Breast epithelium (tissue), 4 donors: ENCODE data around the gene TMPRSS13. TPM values are rescaled to one million over a fixed set of nuclear protein-coding genes. Genes with fewer than 3 reads are reported as not detected.

ENCODE experiments used
- DNase-seq, 2 donors: peaks; one replicate each; pipeline ENCODE4 v3.0.0-alpha.2; 2019; ENCODE audit warnings: low spot score in 2 of 2
- H3K27ac ChIP-seq, 2 donors: fragments of 200-600 bp; sonication (generic) in 1 of 2; one replicate each; pipeline ENCODE4 v1.5.1; 2016 to 2019; ENCODE audit warnings: mild to moderate bottlenecking in 1 of 2
- H3K27me3 ChIP-seq, 2 donors: fragments of 200-600 bp; sonication (generic) in 1 of 2; one replicate each; pipeline versions ENCODE4 v1.5.1 to v1.6.0; 2017 to 2019; ENCODE audit warnings: control low read depth in 1 of 2, mild to moderate bottlenecking in 1 of 2
- H3K36me3 ChIP-seq: fragments of 200-600 bp; one replicate; pipeline ENCODE4 v1.5.1; 2019
- H3K4me1 ChIP-seq, 2 donors: fragments of 200-600 bp; sonication (generic); one replicate each; pipeline ENCODE4 v1.5.1; 2016 to 2019; ENCODE audit warnings: control low read depth in 1 of 2
- H3K4me3 ChIP-seq, 3 donors: fragments of 200-600 bp; sonication (generic); 1 replicate in 2 of 3; 2 replicates in 1 of 3; pipeline ENCODE4 v1.5.1; 2016 to 2019; ENCODE audit warnings: mild to moderate bottlenecking in 3 of 3, moderate library complexity in 2 of 3
- H3K9me3 ChIP-seq, 2 donors: fragments of 200-600 bp; sonication (generic) in 1 of 2; one replicate each; pipeline ENCODE4 v1.5.1; 2016 to 2019; ENCODE audit warnings: control low read depth in 1 of 2
- CTCF ChIP-seq, 3 donors: fragments of 450-650 bp; IDR thresholded peaks; one replicate each; pipeline ENCODE4 v1.5.1; 2016 to 2017; ENCODE audit warnings: antibody characterized with exemption in 3 of 3, mild to moderate bottlenecking in 3 of 3, moderate library complexity in 3 of 3
- POLR2A ChIP-seq: fragments of 450-650 bp; IDR thresholded peaks from one replicate; pipeline ENCODE4 v1.6.1; 2016; ENCODE audit warnings: antibody characterized with exemption, mild to moderate bottlenecking, moderate library complexity
- POLR2AphosphoS5 ChIP-seq, 3 donors: sonication (generic); formaldehyde crosslinking; IDR thresholded peaks; one replicate each; pipeline ENCODE4 v1.6.1; 2017; ENCODE audit warnings: antibody characterized with exemption in 3 of 3
- intact Hi-C: fragments of 100-400 bp; cut with DNase I; formaldehyde crosslinking; loops from one replicate; pipeline ENCODE4 v1.15.1; 2023; ENCODE audit warnings: low total_unique reads
- total RNA-seq, 3 donors: library from RNA; depleted of rRNA; stranded (reverse); fragments of >200 nt; gene quantifications; one replicate each; pipeline ENCODE4 v1.1.0, GENCODE V29; 2016

TMPRSS13 gene
- total RNA-seq, 3 donors from 2014 or later = 0.32 to 34.0 (median 12.5) TPM

- Histone ChIP-seq H3K9me3 (no peaks in the 10 kb centered on the region), H3K4me1 (no peaks in the 10 kb centered on the region), H3K36me3 (no peaks in the 10 kb centered on the region), H3K27me3 (no peaks in the 10 kb centered on the region), H3K4me3 (no peak overlapping the region), H3K27ac (no peak overlapping the region)
- DNase-seq = peak in 1 of 2 donors; percentile 43
- TF ChIP-seq POLR2A (no peak), POLR2AphosphoS5 (IDR thresholded peaks at IDR 0.05) (no peak), CTCF (IDR thresholded peaks at IDR 0.05) (no peak)
- intact Hi-C loops = no loop called here
Observed at GRCh38 chr11:117918366-117919255, 10.6 kb downstream of the TMPRSS13 start.

GRCh38 chr11:117917591-117918151 lies 11.5 kb downstream of the TMPRSS13 start:
- Histone ChIP-seq H3K9me3 (no peaks in the 10 kb centered on the region), H3K36me3 (no peaks in the 10 kb centered on the region), H3K4me3 (no peak overlapping the region), H3K4me1 (no peaks in the 10 kb centered on the region), H3K27me3 (no peaks in the 10 kb centered on the region), H3K27ac (no peak overlapping the region)
- intact Hi-C loops = no loop called here
- TF ChIP-seq CTCF (IDR thresholded peaks at IDR 0.05) (no peak), POLR2A (no peak), POLR2AphosphoS5 (IDR thresholded peaks at IDR 0.05) (no peak)
- peak in 1 of 2 donors; percentile 15 for DNase-seq

- H3K4me3 ChIP-seq = no peak overlapping the region
- DNase-seq = peak in 1 of 2 donors; percentile 43
- no peaks in the 10 kb centered on the region for H3K27me3 ChIP-seq
- no peaks in the 10 kb centered on the region for H3K9me3 ChIP-seq
- H3K36me3 ChIP-seq = no peaks in the 10 kb centered on the region
- intact Hi-C loops = no loop called here
- TF ChIP-seq CTCF (IDR thresholded peaks at IDR 0.05) (no peak), POLR2AphosphoS5 (IDR thresholded peaks at IDR 0.05) (no peak), POLR2A (no peak)
- no peaks in the 10 kb centered on the region for H3K4me1 ChIP-seq
- H3K27ac ChIP-seq = no peak overlapping the region
Observed at GRCh38 chr11:117916956-117917355, 12.2 kb downstream of the TMPRSS13 start.

GRCh38 chr11:117915672-117916235 lies 13.4 kb downstream of the TMPRSS13 start:
- intact Hi-C loops = no loop called here

More at GRCh38 chr11:117915672-117916235, 13.4 kb downstream of the TMPRSS13 start:
- Histone ChIP-seq H3K4me1 (no peaks in the 10 kb centered on the region), H3K9me3 (no peaks in the 10 kb centered on the region), H3K27ac (no peak overlapping the region), H3K36me3 (no peaks in the 10 kb centered on the region), H3K27me3 (no peaks in the 10 kb centered on the region), H3K4me3 (no peak overlapping the region)
- no peak for TF ChIP-seq POLR2AphosphoS5 (IDR thresholded peaks at IDR 0.05)
- TF ChIP-seq CTCF (IDR thresholded peaks at IDR 0.05) = no peak
- no peak for TF ChIP-seq POLR2A
- DNase-seq = peak in 1 of 2 donors; percentile 10
